Stimulated activated CD8-positive, alpha-beta memory T cell treated with anti-CD3 and anti-CD28 coated beads, Interleukin-4, amount 100 ng/mL, for 1 hour (primary cell): ENCODE data around the gene MMP15.

Experiments used
- DNase-seq, 2 donors: peaks; one replicate each; pipeline ENCODE4 v3.0.0-alpha.2; 2020; ENCODE audit warnings: low read depth in 2 of 2, low spot score in 1 of 2

MMP15 gene

DNA sequence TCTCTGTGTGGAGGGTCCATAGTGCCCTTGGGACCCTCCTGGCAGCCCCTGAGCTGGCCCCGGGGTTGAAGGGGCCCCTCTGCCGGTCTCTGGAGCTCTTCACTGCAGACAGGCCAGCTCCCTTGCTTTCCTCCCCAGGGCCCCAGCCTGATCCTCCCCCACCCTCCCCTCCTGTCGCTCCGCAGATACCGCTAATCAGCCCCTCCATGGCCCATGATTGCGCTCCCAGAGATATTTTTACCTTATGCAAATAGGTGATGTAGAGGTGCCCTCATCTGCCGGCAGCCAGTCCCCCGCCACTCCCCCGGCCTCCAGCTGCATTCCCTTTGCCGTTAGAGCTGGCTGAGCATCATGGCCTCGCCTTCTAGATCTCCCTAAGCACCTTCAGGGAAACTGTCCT lies 9.2 kb downstream of the MMP15 start:
- DNase-seq: no peak

DNA sequence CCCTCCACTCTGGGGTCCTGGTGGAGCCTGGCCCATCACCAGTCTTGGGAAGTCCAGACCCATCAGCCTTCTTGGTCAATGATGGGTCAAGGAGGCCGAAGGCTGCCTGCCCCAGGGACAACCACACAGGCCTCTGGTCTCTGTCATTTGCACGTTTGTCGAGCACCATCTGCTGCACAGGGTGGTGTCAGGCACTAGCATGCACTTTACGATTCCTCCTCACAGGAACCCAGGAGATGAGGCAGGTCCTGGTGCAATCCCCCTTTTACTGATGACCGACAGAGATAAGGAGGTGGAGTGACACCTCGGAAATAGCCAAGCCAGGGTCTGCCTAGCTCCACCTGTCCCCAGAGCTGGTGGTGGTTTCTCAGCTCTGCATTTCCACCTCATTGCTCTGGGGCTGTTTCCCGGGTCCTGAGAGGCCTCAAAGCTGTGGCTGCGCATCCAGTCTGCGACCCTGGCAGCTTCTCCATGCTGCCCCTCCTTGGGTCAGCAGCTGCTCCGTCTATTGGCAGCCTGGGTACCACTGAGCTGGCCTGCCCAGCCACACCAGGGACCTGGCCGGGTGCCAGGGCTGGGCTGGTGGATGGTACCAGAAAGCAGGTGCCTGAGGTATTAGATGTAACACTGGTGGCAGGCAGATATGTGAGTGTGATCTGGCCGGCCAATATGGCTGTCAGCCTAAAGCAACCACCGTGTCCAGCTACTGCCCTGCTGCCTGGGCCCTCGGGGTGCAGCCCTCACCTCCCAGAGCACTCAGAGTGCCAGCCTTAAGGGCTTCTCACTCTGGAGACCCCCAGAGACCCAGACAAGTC lies 10.0 kb downstream of the MMP15 start:
- DNase-seq: no peak

DNA sequence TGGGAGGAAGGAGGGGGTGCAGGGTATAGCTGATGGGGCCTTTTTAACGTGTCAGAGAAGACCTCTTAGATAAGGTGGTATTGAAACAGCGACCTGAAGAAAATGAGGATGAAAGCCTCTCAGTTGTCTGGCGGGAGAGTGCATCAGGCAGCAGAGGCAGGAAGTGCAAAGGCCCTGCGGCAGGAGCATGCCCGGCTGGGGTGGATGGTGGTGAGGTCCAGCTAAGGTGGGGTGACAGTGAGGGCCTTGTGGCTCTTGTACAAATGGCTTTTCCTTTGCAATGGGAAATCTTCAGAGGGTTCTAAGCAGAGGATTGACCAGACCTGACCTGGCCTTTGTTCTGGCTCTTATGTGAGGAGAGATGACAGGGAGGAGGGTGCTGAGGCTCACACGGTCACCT lies 11.4 kb downstream of the MMP15 start:
- DNase-seq: no peak

DNA sequence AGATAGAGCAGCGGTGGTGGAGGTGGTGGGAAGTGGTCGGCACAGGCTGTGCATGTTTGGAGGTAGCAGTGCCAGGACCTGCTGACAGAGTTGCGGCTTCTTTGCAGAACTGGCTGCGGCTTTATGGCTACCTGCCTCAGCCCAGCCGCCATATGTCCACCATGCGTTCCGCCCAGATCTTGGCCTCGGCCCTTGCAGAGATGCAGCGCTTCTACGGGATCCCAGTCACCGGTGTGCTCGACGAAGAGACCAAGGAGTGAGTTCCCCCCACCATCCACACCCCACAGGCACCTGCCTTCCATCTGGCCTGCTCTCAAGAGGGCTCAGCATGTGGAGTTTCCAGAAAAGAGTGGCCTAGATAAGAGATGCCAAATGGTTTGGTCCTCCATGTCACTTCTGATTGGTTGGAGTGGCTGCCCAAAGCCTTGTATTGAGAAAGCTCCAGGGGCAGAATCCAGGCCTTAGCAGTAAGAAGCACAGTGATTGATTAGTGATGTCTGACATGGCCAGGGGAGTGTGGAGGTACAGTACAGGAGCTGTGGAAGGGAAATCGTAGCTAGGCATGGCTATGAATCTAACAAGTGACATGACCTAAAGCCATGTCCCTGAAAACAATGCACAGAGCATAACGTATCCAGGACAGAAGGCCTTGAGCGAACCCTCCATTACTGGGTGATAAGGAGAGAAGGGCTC lies 12.0 kb downstream of the MMP15 start:
- DNase-seq: no peak

DNA sequence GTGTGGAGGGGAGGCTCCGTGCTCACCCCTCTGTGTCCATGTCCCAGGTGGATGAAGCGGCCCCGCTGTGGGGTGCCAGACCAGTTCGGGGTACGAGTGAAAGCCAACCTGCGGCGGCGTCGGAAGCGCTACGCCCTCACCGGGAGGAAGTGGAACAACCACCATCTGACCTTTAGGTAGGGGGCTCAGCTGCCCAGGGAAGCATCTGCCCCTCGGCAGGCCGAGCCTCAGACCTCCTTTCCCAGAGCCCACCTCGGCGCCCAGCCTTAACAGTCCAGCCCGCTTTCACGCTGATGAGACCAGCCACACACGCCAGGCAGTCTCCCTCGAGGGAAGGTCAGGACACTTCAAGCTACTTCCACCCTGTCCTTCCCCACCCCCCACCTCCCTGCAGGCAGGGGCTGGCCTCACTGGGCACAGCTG lies 12.7 kb downstream of the MMP15 start:
- DNase-seq: no peak

DNA sequence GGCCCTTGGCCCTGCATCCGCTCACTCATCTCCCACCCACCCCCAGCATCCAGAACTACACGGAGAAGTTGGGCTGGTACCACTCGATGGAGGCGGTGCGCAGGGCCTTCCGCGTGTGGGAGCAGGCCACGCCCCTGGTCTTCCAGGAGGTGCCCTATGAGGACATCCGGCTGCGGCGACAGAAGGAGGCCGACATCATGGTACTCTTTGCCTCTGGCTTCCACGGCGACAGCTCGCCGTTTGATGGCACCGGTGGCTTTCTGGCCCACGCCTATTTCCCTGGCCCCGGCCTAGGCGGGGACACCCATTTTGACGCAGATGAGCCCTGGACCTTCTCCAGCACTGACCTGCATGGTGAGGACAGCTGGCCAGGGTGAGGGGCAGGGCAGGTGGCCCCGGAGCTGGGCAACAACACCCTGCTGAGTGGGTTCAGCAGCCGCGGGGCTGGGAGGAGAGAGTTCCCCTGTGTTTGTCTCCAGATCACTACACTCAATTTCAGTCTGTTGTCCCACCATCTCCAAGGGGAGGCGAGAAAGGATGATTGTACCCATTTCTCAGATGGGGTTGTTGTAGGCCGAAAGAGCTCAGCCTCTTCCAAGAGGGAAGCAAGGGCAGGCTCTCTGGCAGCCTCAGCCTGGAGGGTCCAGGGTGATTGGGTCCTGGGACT lies 14.4 kb downstream of the MMP15 start:
- no peak for DNase-seq

DNA sequence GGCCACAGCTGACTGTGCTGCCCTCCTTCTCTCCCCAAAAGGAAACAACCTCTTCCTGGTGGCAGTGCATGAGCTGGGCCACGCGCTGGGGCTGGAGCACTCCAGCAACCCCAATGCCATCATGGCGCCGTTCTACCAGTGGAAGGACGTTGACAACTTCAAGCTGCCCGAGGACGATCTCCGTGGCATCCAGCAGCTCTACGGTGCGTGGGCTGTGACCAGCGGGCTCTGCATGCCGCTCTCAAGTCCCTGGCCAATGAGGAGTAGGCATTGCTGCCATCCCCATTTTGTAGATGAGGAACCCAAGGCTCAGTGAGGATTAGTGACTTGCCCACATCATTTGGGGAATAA lies 14.9 kb downstream of the MMP15 start:
- DNase-seq: no peak

DNA sequence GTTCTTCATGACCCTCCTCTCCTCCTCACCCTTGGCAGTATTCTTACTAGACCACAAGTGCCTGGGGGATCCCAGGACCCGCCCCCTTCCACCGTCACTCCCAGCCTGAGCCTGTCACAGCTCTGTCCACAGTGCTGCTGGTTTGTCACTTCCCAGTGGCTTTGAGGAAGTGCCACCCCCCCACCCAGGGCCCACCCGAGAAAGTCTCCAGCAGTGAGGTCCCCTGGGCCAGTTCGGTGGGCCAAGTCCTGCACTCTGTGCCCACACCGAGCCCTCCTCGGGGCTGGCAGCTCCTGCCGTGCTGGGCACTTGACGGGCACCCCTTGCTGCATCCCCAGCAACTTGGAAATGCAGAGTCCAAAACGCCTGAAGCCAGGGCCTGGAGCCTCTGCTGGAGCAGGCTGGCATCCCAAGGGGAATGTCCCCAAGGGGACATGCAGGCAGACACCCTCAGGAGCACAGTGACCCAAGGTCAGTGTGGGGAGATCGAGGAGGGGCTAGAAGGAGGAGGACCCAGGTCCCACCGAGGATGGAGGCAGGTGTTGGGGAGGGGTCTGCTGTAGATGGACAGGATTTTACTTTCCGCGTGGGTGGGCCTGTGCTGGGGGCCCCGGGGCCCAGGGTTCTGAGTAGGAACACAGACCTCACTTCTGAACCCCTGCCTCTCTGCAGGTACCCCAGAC lies 15.5 kb downstream of the MMP15 start:
- no peak for DNase-seq

DNA sequence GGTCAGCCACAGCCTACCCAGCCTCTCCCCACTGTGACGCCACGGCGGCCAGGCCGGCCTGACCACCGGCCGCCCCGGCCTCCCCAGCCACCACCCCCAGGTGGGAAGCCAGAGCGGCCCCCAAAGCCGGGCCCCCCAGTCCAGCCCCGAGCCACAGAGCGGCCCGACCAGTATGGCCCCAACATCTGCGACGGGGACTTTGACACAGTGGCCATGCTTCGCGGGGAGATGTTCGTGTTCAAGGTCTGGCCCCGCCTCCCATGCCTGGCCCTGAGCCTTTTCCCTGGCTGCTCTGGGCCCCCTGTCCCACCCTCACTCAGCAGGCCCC lies 16.0 kb downstream of the MMP15 start:
- DNase-seq: no peak

DNA sequence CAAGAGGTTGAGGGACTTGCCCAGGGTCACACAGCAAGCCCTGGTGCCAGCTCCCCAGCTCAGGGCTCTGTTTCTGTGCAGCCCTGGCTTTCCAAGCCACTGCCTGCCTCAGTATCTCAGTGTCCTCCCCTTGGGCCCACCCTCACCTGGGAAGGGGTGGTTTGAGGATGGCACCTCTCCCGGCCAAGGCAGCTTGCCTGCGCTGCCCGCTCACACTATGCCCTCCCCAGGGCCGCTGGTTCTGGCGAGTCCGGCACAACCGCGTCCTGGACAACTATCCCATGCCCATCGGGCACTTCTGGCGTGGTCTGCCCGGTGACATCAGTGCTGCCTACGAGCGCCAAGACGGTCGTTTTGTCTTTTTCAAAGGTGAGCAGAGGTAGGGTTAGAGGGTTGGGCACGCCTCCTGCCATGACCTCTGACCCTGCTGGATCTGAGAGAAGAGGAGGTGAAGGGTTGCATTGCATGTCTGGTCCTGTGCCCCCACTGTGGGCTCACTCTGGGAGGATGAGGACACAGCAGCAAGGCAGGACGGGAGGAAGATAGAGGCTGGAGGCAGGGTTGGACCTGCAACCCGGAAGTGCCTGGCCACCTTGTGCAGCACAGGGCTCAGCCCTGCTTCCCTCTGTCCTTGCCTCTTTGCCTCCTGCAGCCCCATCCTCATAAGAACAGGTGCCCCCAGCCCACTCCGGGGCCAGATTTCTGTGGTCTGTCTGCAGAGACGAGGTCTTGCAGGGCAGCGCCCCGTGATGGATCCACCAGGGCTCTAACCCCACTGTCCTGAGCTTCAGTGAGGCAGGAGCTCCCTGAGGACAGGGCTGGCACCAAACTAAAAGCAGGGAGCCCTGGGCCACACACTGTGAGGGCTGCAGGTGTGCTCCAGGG lies 16.7 kb downstream of the MMP15 start:
- no peak for DNase-seq

DNA sequence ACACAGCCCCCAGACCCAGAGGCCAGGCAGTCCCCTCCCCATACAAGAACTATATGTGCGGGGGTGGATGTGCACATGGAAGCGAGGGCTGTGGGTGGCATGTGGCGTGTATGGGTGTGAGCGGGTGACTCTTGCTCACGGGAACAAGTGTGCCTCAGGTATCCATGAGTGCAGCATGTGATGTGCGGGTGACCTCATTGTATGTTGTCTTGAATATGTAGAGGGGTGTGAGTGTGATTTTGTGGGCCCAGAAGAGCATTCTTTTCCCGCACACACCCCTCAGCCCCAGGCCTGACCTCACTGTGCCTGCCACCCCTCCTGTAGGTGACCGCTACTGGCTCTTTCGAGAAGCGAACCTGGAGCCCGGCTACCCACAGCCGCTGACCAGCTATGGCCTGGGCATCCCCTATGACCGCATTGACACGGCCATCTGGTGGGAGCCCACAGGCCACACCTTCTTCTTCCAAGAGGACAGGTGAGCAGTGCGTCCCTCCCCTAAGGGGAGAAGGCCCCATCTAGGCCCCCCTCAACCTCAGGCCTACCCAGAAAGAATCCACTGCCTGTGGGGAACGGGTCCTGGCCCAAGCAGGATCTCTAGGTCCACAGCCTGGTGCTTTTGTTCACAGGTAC lies 17.4 kb downstream of the MMP15 start:
- no peak for DNase-seq

DNA sequence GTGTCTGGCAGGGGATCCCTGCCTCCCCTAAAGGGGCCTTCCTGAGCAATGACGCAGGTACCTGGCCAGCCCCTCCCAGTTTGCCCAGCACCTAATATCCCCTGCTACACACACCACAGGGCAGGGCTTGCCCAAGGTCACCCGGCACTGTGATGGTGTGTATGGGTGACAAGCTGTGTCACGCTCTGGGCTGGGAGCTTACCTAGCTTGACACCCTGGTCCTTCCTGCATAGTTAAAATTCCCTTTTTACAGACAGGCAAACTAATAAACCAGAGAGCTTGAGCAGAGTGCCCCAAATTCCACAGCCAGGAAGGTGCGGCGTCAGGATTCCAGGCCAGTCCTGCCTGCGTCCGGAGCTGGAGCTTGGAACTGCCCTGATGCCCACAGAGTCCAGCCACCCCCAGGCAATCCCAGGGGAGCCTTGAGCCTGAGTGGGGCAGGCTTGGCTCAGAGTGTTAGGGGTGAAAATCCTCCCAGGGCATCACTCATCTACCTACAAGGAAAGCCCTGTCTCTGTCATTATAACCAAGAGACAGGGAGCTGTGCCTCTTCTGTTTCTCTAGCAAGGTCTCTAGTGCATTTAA lies 18.1 kb downstream of the MMP15 start:
- DNase-seq: no peak

DNA sequence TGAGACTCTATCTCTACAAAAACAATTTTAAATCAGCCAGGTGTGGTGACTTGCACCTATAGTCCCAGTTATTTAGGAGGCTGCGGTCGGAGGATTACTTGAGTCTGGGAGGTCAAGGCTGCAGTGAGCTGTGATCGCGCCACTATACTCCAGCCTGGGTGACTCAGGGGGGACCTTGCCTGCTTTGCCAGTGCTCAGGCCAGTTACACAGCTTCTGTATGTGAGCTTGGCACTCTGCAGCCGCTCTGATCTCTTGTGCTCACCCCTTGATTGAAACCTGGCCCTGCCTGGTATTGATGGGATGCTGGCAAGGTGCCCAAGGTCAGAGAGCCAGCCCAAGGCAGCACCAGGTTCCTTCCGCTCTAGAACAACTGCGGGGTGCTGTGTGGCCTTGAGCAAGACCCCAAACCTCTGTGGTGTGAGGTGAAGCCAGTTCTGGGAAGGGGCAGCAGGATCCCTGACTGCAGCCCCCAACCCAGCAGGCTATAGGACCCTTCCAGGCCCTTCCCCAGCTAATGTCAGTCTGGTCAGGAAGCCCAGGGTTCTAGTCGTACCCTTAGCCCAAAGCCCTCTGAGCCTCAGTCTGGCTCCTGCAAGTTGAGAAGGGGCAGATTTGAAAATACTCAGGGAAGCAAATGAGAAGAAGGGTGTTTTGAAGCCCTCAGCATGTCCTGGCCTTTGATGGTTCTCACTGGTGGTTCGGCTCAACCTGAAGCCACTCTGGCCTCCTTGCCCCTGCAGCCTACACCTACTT lies 18.9 kb downstream of the MMP15 start:
- DNase-seq: no peak

DNA sequence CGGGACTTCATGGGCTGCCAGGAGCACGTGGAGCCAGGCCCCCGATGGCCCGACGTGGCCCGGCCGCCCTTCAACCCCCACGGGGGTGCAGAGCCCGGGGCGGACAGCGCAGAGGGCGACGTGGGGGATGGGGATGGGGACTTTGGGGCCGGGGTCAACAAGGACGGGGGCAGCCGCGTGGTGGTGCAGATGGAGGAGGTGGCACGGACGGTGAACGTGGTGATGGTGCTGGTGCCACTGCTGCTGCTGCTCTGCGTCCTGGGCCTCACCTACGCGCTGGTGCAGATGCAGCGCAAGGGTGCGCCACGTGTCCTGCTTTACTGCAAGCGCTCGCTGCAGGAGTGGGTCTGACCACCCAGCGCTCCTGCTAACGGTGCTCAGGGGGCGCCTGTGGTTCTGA lies 19.5 kb downstream of the MMP15 start:
- no peak for DNase-seq

DNA sequence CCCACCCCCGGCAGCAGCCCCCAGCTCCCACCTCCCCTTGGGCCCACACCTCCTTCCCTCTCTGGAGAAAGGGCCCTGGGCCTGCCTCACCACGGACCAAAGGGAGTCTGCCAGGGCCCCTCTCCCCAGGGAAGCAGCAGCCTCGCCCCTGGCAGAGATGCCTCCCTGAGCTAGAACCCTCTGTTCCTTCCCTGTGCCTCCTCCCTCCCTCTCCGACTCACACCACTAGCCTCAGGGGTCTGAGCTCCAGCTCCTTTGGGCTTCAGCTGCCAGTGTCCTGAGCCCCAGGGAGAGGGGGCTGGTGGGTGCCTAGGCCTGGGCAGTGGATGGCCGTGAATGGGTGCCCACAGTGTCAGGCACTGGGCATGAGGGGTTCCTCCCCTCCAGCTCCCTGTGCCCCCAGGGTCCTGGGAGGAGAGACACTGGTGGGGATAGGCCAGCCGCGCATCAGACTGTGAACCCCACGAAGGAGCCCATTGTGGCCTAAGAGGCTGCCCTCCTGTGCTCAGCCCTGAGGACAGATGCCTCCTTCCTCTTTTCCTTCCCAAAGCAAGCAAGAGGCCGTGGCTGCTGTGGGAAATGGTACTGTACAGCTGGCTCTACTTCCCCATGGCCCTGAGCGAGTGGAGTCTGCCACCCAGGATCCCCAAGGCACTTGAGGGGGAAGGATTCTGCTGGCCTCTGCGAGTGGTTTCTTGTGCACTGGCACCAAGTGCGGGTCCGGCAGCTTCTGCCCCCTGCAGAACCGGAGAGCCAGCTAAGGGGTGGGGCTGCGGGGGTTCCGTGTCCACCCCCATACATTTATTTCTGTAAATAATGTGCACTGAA lies 20.7 kb downstream of the MMP15 start:
- no peak for DNase-seq

DNA sequence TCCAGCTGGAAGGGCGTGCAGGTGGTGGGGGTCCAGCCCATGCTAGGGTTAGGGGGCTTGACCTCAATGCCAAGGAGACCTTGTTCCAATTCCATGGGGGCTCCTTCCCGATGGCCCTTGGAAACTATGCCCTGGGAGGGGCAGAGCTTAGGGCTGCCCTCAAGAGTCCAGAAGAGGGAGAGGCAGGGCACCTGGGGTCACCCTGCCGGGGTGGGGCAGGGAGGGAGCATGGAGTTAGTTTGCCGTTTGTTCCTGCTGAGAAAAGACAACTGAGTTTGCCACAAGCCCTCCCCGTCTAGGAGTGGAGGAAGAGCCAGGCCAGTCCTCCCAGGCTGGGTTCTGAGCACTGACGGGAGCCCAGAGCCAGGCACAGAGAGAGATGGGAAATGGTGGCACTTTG lies 21.4 kb downstream of the MMP15 start:
- no peak for DNase-seq

DNA sequence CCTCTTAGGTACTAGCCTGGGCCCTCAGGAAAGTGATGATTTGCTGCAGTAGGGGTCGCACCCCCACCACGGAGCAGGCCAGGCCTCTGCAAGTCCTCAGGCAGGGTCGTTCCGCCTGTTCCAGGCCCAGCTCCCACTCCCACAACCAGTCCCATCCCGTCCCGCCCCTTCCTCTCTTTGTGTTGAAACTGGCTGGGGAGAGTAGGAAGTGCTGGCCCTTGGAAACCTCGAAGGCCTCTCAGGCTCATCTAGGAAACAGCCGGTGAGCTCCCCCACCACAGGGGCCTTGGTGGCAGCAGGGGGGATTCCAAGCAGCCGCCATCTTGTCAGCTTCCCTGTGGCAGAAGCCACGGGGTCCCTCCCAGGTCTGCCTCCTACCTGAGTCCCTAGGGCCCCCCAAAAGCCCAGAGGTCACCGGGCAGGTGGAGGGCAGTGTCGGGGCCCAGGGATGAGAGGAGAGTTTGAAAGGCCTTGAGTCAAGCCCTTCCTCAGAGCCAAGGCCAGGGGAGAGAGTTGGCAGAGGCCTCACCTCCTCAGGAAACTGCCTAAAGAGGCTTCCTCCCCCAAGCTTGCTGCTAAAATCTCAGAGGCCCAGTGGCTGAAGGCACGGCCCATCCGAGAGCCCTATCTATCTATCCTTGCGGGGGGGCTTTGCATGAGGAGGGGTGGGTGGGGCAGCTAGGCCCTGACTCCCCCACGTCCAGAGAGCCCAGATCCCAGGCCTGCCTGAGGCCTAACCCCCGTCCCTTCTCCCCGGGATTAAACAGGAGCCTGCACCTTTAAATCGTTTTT lies 22.2 kb downstream of the MMP15 start:
- no peak for DNase-seq
